Duodenal mucosa (tissue), 2 donors: ENCODE measurements around the gene HAUS7.
A peak's percentile ranks its signal among the peaks of the same experiment; 100 is the strongest.

ENCODE experiments used
- H3K27ac ChIP-seq: one replicate; pipeline ENCODE4 v1.7.0; 2013; ENCODE audit warnings: low read depth, low read length
- H3K27me3 ChIP-seq, 2 donors: one replicate each; pipeline ENCODE4 v1.7.0; 2013; ENCODE audit warnings: low read length in 2 of 2, control low read depth in 1 of 2; ENCODE audit not compliant: insufficient read depth in 2 of 2, control insufficient read depth in 1 of 2
- H3K36me3 ChIP-seq, 2 donors: one replicate each; pipeline ENCODE4 v1.7.0; 2013; ENCODE audit warnings: low read length in 2 of 2, control low read depth in 1 of 2; ENCODE audit not compliant: insufficient read depth in 2 of 2, control insufficient read depth in 1 of 2
- H3K4me1 ChIP-seq, 2 donors: one replicate each; pipeline ENCODE4 v1.7.0; 2013; ENCODE audit warnings: low read length in 2 of 2, control low read depth in 1 of 2; ENCODE audit not compliant: insufficient read depth in 2 of 2, control insufficient read depth in 1 of 2
- H3K4me3 ChIP-seq, 2 donors: one replicate each; pipeline ENCODE4 v1.7.0; 2013; ENCODE audit warnings: low read length in 2 of 2, low read depth in 1 of 2
- H3K9ac ChIP-seq, 2 donors: one replicate each; pipeline ENCODE4 v1.7.0; 2013; ENCODE audit warnings: low read length in 2 of 2, low read depth in 1 of 2
- H3K9me3 ChIP-seq, 2 donors: one replicate each; pipeline ENCODE4 v1.7.0; 2013; ENCODE audit warnings: low read length in 2 of 2, control low read depth in 1 of 2; ENCODE audit not compliant: control insufficient read depth in 1 of 2

HAUS7 gene

DNA sequence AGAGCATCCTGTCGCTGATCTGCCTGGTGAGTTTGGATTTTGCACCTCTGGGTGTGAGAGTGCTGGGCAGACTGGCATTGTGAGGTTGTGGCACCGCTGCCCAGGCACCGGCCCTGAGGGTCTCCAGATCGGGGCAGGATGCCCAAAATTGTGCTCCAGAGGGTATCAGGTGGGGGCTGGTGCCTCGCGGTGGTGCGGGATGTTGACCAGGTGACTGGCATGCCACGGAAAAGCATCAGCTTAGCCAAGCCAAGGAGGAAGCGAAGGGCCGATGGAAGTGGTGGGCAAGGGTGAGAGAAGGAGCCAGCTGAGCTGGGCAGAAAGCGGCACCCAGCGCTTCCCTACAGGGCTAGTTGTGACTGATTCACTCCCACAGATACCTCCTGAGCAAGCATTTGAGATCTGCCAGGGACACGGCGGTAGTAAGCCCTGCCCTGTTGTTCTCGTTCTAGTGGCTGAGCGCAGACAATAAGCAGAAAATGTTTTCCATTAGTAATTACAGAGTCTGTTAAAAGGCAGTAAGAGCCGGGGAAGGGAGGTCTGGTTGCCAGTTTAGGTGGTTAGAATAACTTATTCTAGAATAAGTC is 58.3 kb downstream of the HAUS7 start:
- no peaks in the 10 kb centered on the region for H3K36me3 ChIP-seq
- peaks cover 0 to 6% of the 10 kb centered on the region in 2 donors for H3K4me1 ChIP-seq
- peak overlapping the region in 1 of 2 donors; percentile 25 for H3K9ac ChIP-seq
- peaks cover 0 to 10% of the 10 kb centered on the region in 2 donors for H3K27me3 ChIP-seq
- H3K9me3 ChIP-seq, result no peaks in the 10 kb centered on the region
- no peak overlapping the region for H3K27ac ChIP-seq
- H3K4me3 ChIP-seq, result peak overlapping the region; percentile 50 to 54

DNA sequence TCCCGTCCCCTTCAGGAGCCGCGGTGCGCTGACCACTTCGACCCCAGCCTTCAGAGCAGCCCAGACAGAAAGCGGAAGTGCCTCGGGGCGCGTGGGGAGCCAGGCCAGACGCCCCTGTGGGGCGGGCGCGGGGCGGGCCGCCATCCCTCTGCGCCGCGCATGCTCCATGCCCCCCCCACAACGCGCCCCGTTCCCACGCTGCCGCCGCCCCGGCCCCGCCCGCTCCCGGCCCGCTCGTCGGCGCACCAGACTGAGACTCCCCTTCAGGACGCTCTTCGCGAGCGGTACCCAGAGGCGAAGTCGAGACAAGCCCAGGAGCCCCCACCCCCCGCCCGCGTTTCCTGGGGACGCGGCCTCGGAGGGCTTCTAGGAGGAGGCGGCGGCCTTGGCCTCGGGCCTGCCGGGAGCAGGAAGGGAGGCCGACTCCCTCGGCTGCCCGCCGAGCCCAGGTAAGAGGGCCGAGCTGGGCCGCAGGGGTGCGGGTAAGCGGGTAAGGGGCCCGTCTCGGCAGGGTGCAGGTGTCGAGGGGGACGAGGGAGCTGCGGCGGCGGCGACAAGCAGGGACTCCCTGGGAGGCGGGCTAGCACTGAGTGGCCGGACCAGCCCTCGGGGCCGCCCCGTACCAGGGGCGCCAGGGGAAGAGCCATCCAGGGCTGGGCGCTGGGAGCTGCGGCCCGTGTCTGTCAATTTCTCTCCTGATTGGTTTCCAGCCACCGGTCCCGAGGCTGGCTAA is 59.0 kb downstream of the HAUS7 start, which contains the start of gene ZFP92:
Gene ZFP92, plus strand, starts transcription at position 218 of the 733 bp plus-strand sequence. CDS start 6,851 bp downstream, outside the sequence.
- peak within 1 kb of the TSS; percentile 50 to 54 for H3K4me3 ChIP-seq
- H3K27ac ChIP-seq, result no peak within 1 kb of the TSS

DNA sequence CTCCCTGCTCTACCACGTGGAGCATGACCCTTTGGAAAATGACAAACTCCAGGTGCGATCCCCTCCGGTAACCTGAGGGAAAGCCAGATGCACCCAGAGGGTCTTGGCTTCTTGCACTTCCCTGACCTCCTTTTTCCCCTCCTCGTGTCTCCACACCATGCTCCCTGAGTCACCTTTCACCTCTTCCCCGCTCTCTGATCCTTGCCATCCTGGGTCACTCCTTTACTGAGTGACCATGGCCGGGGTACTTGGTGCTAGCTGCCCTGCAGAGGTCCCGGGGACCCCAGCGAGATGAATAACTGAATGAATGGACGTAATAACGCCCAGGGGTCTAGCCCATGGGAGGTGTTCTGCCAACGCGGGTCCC is 59.5 kb downstream of the HAUS7 start:
- Histone ChIP-seq H3K9me3 (no peaks in the 10 kb centered on the region), H3K4me3 (peak overlapping the region in 1 of 2 donors; percentile 40), H3K27me3 (peaks cover 0 to 10% of the 10 kb centered on the region in 2 donors), H3K4me1 (peaks cover 0 to 6% of the 10 kb centered on the region in 2 donors), H3K27ac (no peak overlapping the region), H3K36me3 (no peaks in the 10 kb centered on the region), H3K9ac (no peak overlapping the region)

More for the DNA sequence above, 59.0 kb downstream of the HAUS7 start, which contains the start of gene ZFP92:
- H3K9ac ChIP-seq, result peak within 1 kb of the TSS in 1 of 2 donors; percentile 25
- peaks cover 0 to 10% of the 10 kb centered on the region in 2 donors for H3K27me3 ChIP-seq
- no peaks in the 10 kb centered on the region for H3K9me3 ChIP-seq
- H3K4me1 ChIP-seq, result peaks cover 0 to 6% of the 10 kb centered on the region in 2 donors
- no peaks in the 10 kb centered on the region for H3K36me3 ChIP-seq

DNA sequence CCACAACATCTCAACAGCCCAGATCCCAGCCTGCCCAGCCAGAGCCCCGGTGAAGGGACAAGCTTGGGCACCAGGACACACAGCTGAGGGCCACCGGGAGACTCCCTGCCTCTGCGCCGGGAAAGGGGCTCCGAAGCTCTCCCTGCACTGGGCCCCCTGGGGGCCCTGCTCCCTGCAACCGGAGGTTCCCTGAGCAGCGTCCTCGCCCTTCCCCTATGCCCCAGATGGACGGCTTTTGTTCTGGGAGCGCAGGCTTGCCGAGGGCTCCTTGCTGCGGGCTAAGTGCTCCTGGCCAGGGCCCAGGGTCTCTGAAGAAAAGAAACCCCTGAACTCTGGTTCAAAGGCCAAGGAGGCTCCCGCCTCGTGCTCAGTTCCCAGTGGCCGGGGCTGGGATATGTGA is 60.0 kb downstream of the HAUS7 start:
- H3K9ac ChIP-seq, result no peak overlapping the region
- H3K27me3 ChIP-seq, result peaks cover 0 to 10% of the 10 kb centered on the region in 2 donors
- no peak overlapping the region for H3K4me3 ChIP-seq
- H3K36me3 ChIP-seq, result no peaks in the 10 kb centered on the region
- H3K4me1 ChIP-seq, result peaks cover 0 to 6% of the 10 kb centered on the region in 2 donors
- H3K27ac ChIP-seq, result no peak overlapping the region
- no peaks in the 10 kb centered on the region for H3K9me3 ChIP-seq

DNA sequence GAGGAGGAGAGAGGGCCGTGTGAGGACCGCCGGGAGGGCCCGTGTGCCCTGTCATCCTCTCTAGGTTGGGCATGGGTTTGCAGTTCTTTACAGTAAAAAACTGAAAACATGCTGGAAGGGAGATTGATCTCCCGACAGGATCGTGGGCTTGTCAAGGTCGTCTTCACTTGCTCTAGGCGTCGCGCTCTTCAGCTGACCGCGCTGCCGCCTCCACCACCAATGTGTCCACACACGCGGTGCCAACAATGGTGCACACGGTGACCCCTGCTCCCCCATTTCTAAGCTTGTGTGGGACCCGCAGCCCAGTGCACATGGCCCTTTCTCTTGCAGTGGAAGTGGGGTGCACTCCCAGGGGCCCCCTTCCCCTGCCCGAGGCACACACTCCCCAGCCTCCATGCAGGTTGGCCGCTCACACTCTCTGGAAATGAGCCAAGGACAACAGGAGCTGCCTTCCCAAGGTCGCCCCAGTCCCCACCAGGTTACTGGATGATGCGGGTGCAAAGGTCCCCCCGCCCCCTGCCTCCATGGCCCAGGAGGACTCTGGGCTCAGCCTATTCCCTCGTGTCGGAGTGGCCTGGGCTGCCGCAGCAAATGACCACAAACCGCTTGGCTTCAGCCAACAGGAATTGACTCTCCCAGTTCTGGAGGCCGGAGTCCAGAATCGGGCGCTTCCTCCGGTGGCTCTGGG is 60.8 kb downstream of the HAUS7 start:
- Histone ChIP-seq H3K9me3 (no peaks in the 10 kb centered on the region), H3K27ac (no peak overlapping the region), H3K9ac (no peak overlapping the region), H3K4me3 (no peak overlapping the region), H3K4me1 (peaks cover 0 to 6% of the 10 kb centered on the region in 2 donors), H3K27me3 (peaks cover 0 to 10% of the 10 kb centered on the region in 2 donors), H3K36me3 (no peaks in the 10 kb centered on the region)

DNA sequence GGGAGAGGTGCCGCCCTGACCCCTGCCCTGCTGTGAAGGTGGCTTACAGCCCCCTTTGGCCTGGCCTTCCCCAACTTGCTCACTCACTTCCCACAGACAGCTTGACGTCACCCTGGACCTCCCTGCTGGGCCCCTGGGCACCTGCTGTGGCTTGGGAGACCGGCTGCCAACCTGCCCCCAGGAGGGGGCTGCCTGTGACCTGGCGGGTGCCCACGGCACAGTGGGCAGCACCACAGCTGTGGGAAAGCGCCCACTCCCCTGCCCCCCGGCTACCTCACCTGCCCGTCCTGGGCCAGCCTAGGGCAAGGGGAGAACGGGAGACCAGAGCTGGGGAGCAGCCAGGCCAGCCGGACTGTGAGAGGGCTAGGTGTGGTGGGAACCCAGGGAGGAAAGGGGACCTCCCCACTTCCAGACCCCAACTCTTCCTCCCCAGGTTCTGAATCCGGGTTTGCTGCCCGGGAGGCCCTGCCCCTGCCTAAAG is 61.5 kb downstream of the HAUS7 start:
- Histone ChIP-seq H3K27ac (no peak overlapping the region), H3K36me3 (no peaks in the 10 kb centered on the region), H3K4me1 (peaks cover 0 to 6% of the 10 kb centered on the region in 2 donors), H3K9me3 (no peaks in the 10 kb centered on the region), H3K9ac (no peak overlapping the region), H3K4me3 (no peak overlapping the region), H3K27me3 (peaks cover 0 to 10% of the 10 kb centered on the region in 2 donors)

DNA sequence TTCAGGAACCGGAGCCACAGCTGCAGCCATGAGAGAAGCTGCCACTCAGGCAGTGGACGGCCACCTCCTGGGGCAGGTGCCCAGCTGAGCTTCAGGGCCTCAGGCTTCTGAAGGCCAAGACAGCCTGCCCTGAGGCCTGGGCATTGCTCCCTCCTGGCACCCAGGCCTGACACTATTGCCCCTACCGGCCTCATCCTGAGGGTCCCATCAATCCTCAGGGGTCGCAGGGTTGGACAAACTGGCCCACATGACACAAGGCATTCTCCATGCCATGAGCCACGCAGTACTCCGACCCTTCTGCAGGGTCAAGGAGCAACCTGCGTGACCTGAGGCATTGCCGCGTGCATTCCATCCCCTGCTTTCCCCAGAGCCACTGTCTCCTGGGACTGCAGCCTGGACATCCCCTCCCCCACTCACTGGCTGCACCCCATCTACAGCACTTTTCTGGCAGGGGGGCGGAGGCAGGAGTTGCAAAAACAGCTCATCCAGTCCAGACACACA is 62.1 kb downstream of the HAUS7 start:
- peaks cover 0 to 6% of the 10 kb centered on the region in 2 donors for H3K4me1 ChIP-seq
- no peak overlapping the region for H3K9ac ChIP-seq
- no peak overlapping the region for H3K27ac ChIP-seq
- peaks cover 0 to 10% of the 10 kb centered on the region in 2 donors for H3K27me3 ChIP-seq
- H3K36me3 ChIP-seq, result no peaks in the 10 kb centered on the region
- no peak overlapping the region for H3K4me3 ChIP-seq
- no peaks in the 10 kb centered on the region for H3K9me3 ChIP-seq

DNA sequence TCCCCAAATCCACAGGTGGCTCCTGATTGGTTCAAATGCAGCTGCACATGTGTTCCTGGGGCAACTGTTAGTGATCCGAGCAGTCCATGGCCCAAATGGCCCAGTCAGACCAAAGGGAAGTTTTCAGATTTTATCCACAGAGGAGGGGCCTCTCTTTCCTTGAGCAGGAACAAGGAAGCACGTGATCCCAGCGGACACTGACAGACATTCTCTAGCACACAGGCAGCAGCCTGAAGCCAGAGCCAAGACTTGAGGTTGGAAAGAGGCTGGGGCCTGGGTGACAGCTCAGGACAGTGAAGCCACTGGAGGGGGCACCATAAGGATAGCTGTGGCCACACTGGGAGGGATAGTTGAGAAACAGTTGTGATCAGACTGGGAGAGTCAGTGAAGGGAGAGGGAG is 62.6 kb downstream of the HAUS7 start:
- Histone ChIP-seq H3K4me3 (no peak overlapping the region), H3K36me3 (no peaks in the 10 kb centered on the region), H3K9ac (no peak overlapping the region), H3K9me3 (no peaks in the 10 kb centered on the region), H3K4me1 (peaks cover 0 to 6% of the 10 kb centered on the region in 2 donors), H3K27ac (no peak overlapping the region), H3K27me3 (peaks cover 0 to 10% of the 10 kb centered on the region in 2 donors)

DNA sequence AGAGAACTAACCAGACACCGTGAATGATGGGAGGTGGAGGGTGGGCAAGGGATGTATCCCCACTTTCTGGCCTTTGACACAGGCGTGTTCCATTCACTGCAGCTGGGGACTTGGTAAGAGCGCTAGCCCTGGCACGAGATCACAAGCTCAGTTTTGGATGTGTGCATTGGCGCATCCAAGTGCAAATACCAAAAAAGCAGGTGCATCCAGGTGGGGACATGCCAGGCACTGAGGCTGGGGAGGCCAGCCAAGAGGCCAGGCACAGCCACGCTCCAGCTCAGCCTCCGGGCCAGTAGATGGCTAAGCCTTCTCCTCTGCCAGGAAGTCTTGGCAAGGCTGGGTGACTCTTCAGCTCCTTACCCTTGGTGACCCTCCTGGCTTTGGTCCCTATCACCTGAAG is 63.5 kb downstream of the HAUS7 start:
- no peaks in the 10 kb centered on the region for H3K36me3 ChIP-seq
- peaks cover 0 to 3% of the 10 kb centered on the region in 2 donors for H3K27me3 ChIP-seq
- H3K9me3 ChIP-seq, result no peaks in the 10 kb centered on the region
- H3K9ac ChIP-seq, result no peak overlapping the region
- peaks cover 0 to 2% of the 10 kb centered on the region in 2 donors for H3K4me1 ChIP-seq
- no peak overlapping the region for H3K27ac ChIP-seq
- H3K4me3 ChIP-seq, result no peak overlapping the region

DNA sequence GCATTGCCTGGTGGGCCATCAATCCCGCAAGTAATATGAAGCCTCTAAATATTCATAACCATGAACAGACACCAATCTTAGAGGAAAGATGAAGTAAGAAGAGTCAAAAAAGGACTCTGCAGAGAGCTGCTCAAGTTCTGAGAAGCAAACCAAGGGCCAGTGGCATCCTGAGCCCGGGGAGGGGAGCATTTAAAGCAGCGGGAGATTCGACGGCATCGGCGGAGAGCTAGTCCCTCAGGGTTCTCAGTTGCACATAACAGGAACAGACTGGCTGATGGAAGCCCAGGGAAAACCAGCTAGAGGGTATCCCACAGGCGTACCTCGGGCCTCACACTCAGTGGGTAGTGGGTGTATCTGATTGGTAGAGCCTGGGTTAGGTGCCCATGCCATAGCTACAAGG is 64.4 kb downstream of the HAUS7 start:
- Histone ChIP-seq H3K27ac (no peak overlapping the region), H3K9me3 (no peaks in the 10 kb centered on the region), H3K36me3 (no peaks in the 10 kb centered on the region), H3K9ac (no peak overlapping the region), H3K4me1 (no peaks in the 10 kb centered on the region), H3K4me3 (no peak overlapping the region), H3K27me3 (no peaks in the 10 kb centered on the region)
